HCT116 (cell line): Measurements from ENCODE around the gene PLD2.
"Not testable (repeated sequence)": the region's sequence is repeated elsewhere in the genome, so short reads cannot be mapped to it uniquely, and the experiment has no call there.

Experiments
- CEBPB ChIP-seq: IDR thresholded peaks from 2 replicates; pipeline ENCODE4 v1.6.1; 2012; ENCODE audit warnings: low read depth
- CTCF ChIP-seq, 3 experiments: fragments of 200-600 bp in 1 of 3; sonication (generic) in 1 of 3; IDR thresholded peaks in 2 of 3; conservative IDR thresholded peaks in 1 of 3; 2 replicates each; pipeline ENCODE4 v1.5.1; 2012 to 2017; ENCODE audit warnings: low read depth in 2 of 3, low read length in 2 of 3, antibody characterized with exemption in 1 of 3, borderline replicate concordance in 1 of 3, control low read depth in 1 of 3, mild to moderate bottlenecking in 1 of 3, mixed read lengths in 1 of 3, mixed run types in 1 of 3, moderate library complexity in 1 of 3; ENCODE audit not compliant: insufficient read depth in 1 of 3
- EGR1 ChIP-seq: IDR thresholded peaks from 2 replicates; pipeline ENCODE4 v1.6.1; 2012; ENCODE audit warnings: low read depth
- ELF1 ChIP-seq: IDR thresholded peaks from 2 replicates; pipeline ENCODE4 v1.6.1; 2012; ENCODE audit warnings: low read depth, borderline replicate concordance
- EZH2 ChIP-seq: fragments of 200-600 bp; sonication (generic); IDR thresholded peaks from 2 replicates; pipeline ENCODE4 v1.6.1; 2017; ENCODE audit warnings: antibody characterized with exemption, mixed run types
- EZH2phosphoT487 ChIP-seq: fragments of 200-600 bp; IDR thresholded peaks from 2 replicates; pipeline ENCODE4 v1.6.1; 2018; ENCODE audit warnings: antibody characterized with exemption, borderline replicate concordance
- JUND ChIP-seq: IDR thresholded peaks from 2 replicates; pipeline ENCODE4 v1.6.1; 2012
- MAX ChIP-seq: IDR thresholded peaks from 2 replicates; pipeline ENCODE4 v1.6.1; 2012
- POLR2A ChIP-seq: IDR thresholded peaks from 2 replicates; pipeline ENCODE4 v1.7.0; 2011; ENCODE audit warnings: borderline replicate concordance; ENCODE audit not compliant: insufficient read depth, insufficient read length; ENCODE audit errors: extremely low read depth
- SP1 ChIP-seq: IDR thresholded peaks from 2 replicates; pipeline ENCODE4 v1.6.1; 2012; ENCODE audit warnings: low read depth
- TCF7L2 ChIP-seq: IDR thresholded peaks from 2 replicates; pipeline ENCODE4 v1.7.0; 2011; ENCODE audit warnings: borderline replicate concordance, inconsistent platforms; ENCODE audit not compliant: insufficient read depth, insufficient read length; ENCODE audit errors: extremely low read depth
- YY1 ChIP-seq: IDR thresholded peaks from 2 replicates; pipeline ENCODE4 v1.6.1; 2011; ENCODE audit warnings: low read length, low read depth, moderate library complexity, mild to moderate bottlenecking; ENCODE audit not compliant: insufficient replicate concordance; ENCODE audit errors: extremely low read depth
- ZBTB33 ChIP-seq: IDR thresholded peaks from 2 replicates; pipeline ENCODE4 v1.6.1; 2011; ENCODE audit warnings: mild to moderate bottlenecking, low read length, moderate library complexity; ENCODE audit not compliant: insufficient replicate concordance; ENCODE audit errors: extremely low read depth

GRCh38 chr17:4857347-4857746, 50.4 kb downstream of the PLD2 start:
- not testable (repeated sequence) for TF ChIP-seq ZBTB33; CEBPB; SP1; CTCF (IDR thresholded peaks at IDR 0.05 in 2 of 3, conservative IDR thresholded peaks at IDR 0.05 in 1 of 3; ENCODE audit: borderline replicate concordance in 1 of 3, insufficient read depth in 1 of 3, low read depth in 2 of 3, low read length in 2 of 3); EZH2; POLR2A; YY1; EZH2phosphoT487; MAX; JUND; TCF7L2; EGR1; ELF1
